Stimulated activated CD8-positive, alpha-beta memory T cell treated with anti-CD3 and anti-CD28 coated beads, Interleukin-4, amount 100 ng/mL, for 4 hours (primary cell): ENCODE data around the gene ING3.

ENCODE experiments used
- DNase-seq, 2 donors: peaks; one replicate each; pipeline ENCODE4 v3.0.0-alpha.2; 2020; ENCODE audit warnings: low read depth in 2 of 2, low spot score in 1 of 2

Gene ING3

GRCh38 chr7:120988591-120989256 is 38.1 kb downstream of the ING3 start, which contains the start of gene CPED1:
Gene CPED1 (plus strand): TSS chr7:120988711. CDS start chr7:120989622, 911 bp downstream.
- no peak for DNase-seq

- no peak for DNase-seq
Measured at GRCh38 chr7:120989257-120990220, 39.0 kb downstream of the ING3 start.

- DNase-seq, result no peak
Measured at GRCh38 chr7:120990468-120991118, 40.0 kb downstream of the ING3 start.

GRCh38 chr7:120991161-120991560 is 40.6 kb downstream of the ING3 start:
- DNase-seq, result no peak

GRCh38 chr7:120991581-120991980 is 41.0 kb downstream of the ING3 start:
- no peak for DNase-seq

- DNase-seq, result no peak
Measured at GRCh38 chr7:120992272-120992964, 41.8 kb downstream of the ING3 start.

GRCh38 chr7:120992965-120993494 is 42.5 kb downstream of the ING3 start:
- DNase-seq, result no peak

- no peak for DNase-seq
Measured at GRCh38 chr7:120993553-120994191, 43.1 kb downstream of the ING3 start.

- no peak for DNase-seq
Measured at GRCh38 chr7:120994512-120995410, 44.2 kb downstream of the ING3 start.

- no peak for DNase-seq
Measured at GRCh38 chr7:120995654-120996053, 45.1 kb downstream of the ING3 start.

GRCh38 chr7:120996333-120996987 is 45.9 kb downstream of the ING3 start:
- no peak for DNase-seq

- DNase-seq, result no peak
Measured at GRCh38 chr7:120996988-120997345, 46.4 kb downstream of the ING3 start.

- DNase-seq, result no peak
Measured at GRCh38 chr7:120997882-120998474, 47.4 kb downstream of the ING3 start.

- DNase-seq, result no peak
Measured at GRCh38 chr7:120998520-120998919, 47.9 kb downstream of the ING3 start.

- no peak for DNase-seq
Measured at GRCh38 chr7:120998996-120999565, 48.5 kb downstream of the ING3 start.

- DNase-seq, result no peak
Measured at GRCh38 chr7:121000081-121000983, 49.8 kb downstream of the ING3 start.
